Activated T-helper 1 cell treated with Interleukin-2 at 50 U/mL for 16 hours (primary cell): Measurements from ENCODE around the gene IPO5.

Experiments used
- DNase-seq: peaks from one replicate; pipeline ENCODE4 v3.0.0-alpha.2; 2020; ENCODE audit warnings: low read depth

The IPO5 gene

GRCh38 chr13:98059276-98059675, 105.8 kb downstream of the IPO5 start:
- DNase-seq = no peak

GRCh38 chr13:98060282-98060681, 106.8 kb downstream of the IPO5 start:
- no peak for DNase-seq

- no peak for DNase-seq
Measured at GRCh38 chr13:98065468-98065867, 112.0 kb downstream of the IPO5 start.

- DNase-seq = no peak
Measured at GRCh38 chr13:98066636-98067035, 113.2 kb downstream of the IPO5 start.

GRCh38 chr13:98068521-98068920, 115.0 kb downstream of the IPO5 start:
- DNase-seq = no peak

DNA sequence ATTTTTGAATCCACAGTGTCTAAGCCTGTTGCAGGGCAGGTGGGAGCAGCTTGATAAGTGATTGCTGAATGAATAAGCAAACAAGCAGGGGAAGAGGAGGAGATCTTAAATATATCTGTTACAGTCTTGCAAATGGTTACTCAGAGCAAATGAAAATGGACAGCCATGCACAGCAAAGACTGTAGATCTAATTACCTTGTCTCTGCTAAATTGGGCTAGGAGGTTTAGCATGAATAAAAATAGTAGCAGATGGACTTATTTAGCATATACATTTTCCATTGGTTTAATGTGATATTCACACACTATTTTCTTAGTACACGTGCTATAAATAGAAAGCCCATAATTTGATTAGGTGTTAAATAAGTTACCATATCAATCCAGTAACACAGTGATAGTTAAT, 116.5 kb downstream of the IPO5 start:
- DNase-seq = no peak

DNA sequence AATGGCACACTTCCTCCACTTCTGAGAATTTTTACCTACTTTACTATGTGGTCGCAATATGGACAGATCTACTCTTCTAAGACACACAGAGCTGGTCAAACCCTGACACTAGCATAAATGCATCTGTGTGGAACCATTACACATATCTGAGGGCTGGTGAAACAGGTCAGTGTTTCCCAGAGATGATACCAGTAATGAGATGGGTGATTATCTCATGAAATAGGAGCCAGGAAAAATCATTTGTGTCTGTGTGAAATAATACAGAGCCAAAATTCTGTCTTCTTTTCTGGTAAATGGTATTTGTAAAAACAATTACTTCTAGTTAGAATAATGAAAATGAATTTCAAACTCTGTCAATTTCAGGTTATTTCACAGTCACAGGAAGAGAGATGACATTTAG, 117.8 kb downstream of the IPO5 start:
- no peak for DNase-seq

DNA sequence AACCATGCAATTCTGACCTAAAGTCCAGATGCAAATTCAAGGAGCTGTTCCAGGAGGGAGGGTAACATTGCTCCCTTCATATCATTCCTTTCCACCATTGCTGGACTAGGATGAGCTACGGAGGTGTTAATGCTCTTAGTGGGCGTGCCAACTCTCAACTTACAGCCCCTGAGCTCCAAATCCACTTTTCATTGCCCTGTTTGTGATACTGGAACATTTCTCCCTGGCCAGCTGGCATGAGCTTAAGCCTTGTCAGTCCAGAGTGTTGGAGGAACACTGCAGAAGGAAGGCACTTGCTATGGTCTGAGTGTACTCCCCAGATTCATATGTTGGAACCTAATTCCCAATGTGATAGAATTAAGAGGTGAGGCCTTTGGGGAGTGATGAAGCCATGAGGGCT, 119.0 kb downstream of the IPO5 start:
- no peak for DNase-seq
